WTC11 (cell line): Measurements from ENCODE around the gene RRAS. TPM values are rescaled to one million over a fixed set of nuclear protein-coding genes. Genes with fewer than 3 reads are reported as not detected.

Experiments
- ATAC-seq: fragments of 200-7000 bp; cut with Tn5 transposase; 2 replicates; pipeline ENCODE4 v1.10.0; 2021; ENCODE audit warnings: mild to moderate bottlenecking, moderate library complexity
- CTCF ChIA-PET: fragments of 300-600 bp; sonication (Branson Sonifier 250); formaldehyde crosslinking; loops from one replicate; lab custom pipeline; 2021; ENCODE audit warnings: antibody characterized with exemption; lab: Charles Lee
- POLR2A ChIA-PET: fragments of 350-600 bp; sonication (Branson Sonifier 250); formaldehyde crosslinking; loops from one replicate; lab custom pipeline; 2021; ENCODE audit warnings: antibody characterized with exemption; lab: Charles Lee
- DNase-seq: peaks from one replicate; pipeline ENCODE4 v3.0.0; 2021; ENCODE audit warnings: low spot score
- H3K27ac Mint-ChIP-seq: 2 replicates; pipeline ENCODE4 v1.8.0; 2021; ENCODE audit warnings: mixed read lengths
- H3K27me3 Mint-ChIP-seq: 2 replicates; pipeline ENCODE4 v1.8.0; 2021; ENCODE audit warnings: low read depth, mild to moderate bottlenecking, moderate library complexity, mixed read lengths
- H3K36me3 Mint-ChIP-seq: 2 replicates; pipeline ENCODE4 v1.8.0; 2021; ENCODE audit warnings: mixed read lengths
- H3K4me1 Mint-ChIP-seq: 2 replicates; pipeline ENCODE4 v1.8.0; 2022; ENCODE audit warnings: mixed read lengths
- H3K4me3 Mint-ChIP-seq: 2 replicates; pipeline ENCODE4 v1.8.0; 2021; ENCODE audit warnings: mild to moderate bottlenecking, moderate library complexity, mixed read lengths
- H3K9me3 Mint-ChIP-seq: 2 replicates; pipeline ENCODE4 v1.8.0; 2021; ENCODE audit warnings: mixed read lengths
- ATF1 ChIP-seq: sonication (generic); formaldehyde crosslinking; IDR thresholded peaks from 2 replicates; pipeline ENCODE4 v1.8.1; 2023; ENCODE audit warnings: mild to moderate bottlenecking, moderate library complexity, missing genetic modification reagents
- FOXJ3 ChIP-seq: sonication (generic); formaldehyde crosslinking; IDR thresholded peaks from 2 replicates; pipeline ENCODE4 v1.9.0; 2021; ENCODE audit warnings: missing genetic modification reagents, mild to moderate bottlenecking, borderline replicate concordance
- MYBL2 ChIP-seq: sonication (generic); formaldehyde crosslinking; IDR thresholded peaks from 2 replicates; pipeline ENCODE4 v1.8.1; 2023; ENCODE audit warnings: mild to moderate bottlenecking, moderate library complexity, missing genetic modification reagents
- NFATC4 ChIP-seq: fragments of 250-450 bp; sonication (Bioruptor Pico); IDR thresholded peaks from 2 replicates; pipeline ENCODE4 v1.9.0; 2021; ENCODE audit warnings: mild to moderate bottlenecking
- NR2C2 ChIP-seq: sonication (generic); formaldehyde crosslinking; IDR thresholded peaks from 2 replicates; pipeline ENCODE4 v1.8.0; 2022; ENCODE audit warnings: mild to moderate bottlenecking, missing genetic modification reagents
- PRRX2 ChIP-seq: fragments of 250-450 bp; sonication (Bioruptor Pico); IDR thresholded peaks from 2 replicates; pipeline ENCODE4 v1.8.0; 2021; ENCODE audit warnings: mild to moderate bottlenecking
- RORB ChIP-seq: fragments of 250-450 bp; sonication (Bioruptor Pico); IDR thresholded peaks from 2 replicates; pipeline ENCODE4 v1.9.0; 2021; ENCODE audit warnings: mild to moderate bottlenecking
- TEAD1 ChIP-seq: sonication (generic); formaldehyde crosslinking; IDR thresholded peaks from 2 replicates; pipeline ENCODE4 v1.8.0; 2022; ENCODE audit warnings: mild to moderate bottlenecking, missing genetic modification reagents
- ZNF396 ChIP-seq: fragments of 250-450 bp; sonication (Bioruptor Pico); IDR thresholded peaks from 2 replicates; pipeline ENCODE4 v1.8.0; 2021; ENCODE audit warnings: mild to moderate bottlenecking, moderate library complexity, borderline replicate concordance
- total RNA-seq: library from RNA; stranded (reverse); gene quantifications from 3 replicates; pipeline ENCODE4 v1.2.3, GENCODE V29; 2021
- TF ChIP-seq, protein P1 (sequence below): sonication (generic); formaldehyde crosslinking; IDR thresholded peaks from 2 replicates; pipeline ENCODE4 v1.8.1; 2023; ENCODE audit warnings: mild to moderate bottlenecking, missing genetic modification reagents, borderline replicate concordance
- TF ChIP-seq, protein P2 (sequence below): sonication (generic); formaldehyde crosslinking; IDR thresholded peaks from 2 replicates; pipeline ENCODE4 v1.8.0; 2022; ENCODE audit warnings: mild to moderate bottlenecking, missing genetic modification reagents
- TF ChIP-seq, protein P3 (sequence below): sonication (generic); formaldehyde crosslinking; IDR thresholded peaks from 2 replicates; pipeline ENCODE4 v1.8.0; 2023; ENCODE audit warnings: mild to moderate bottlenecking, missing genetic modification reagents
- TF ChIP-seq, protein P4 (sequence below): sonication (generic); formaldehyde crosslinking; IDR thresholded peaks from 2 replicates; pipeline ENCODE4 v1.8.1; 2023; ENCODE audit warnings: mild to moderate bottlenecking, missing genetic modification reagents, moderate library complexity

The RRAS gene
- total RNA-seq, 1 experiment from 2014 or later, result 11.4 TPM

DNA sequence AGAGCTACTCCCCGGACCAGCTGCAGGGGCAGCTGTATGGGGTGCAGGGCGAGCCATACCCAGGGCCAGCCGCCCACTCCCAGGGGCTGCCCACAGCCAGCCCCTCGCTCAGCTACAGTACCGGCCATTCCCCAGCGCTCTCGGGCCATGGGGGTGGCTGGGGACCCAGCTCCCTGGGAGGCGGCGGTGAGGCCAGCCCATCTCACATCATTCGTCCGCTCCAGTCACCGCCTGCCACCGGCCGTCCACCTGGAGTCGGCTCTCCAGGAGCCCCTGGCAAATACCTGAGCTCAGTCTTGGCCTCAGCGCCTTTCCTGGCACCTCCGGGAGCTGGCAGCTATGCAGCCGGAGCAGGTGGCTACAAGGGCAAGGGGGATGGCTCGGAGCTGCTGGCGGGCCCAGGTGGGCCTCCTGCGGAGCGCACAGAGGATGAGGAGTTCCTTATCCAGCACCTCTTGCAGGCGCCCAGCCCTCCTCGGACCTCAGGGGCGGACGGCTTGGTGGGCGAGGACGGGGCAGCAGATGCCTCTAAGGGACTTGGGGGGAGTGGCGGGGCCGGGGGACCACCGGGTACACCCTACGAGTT is 44.0 kb downstream of the RRAS start:
- ChIA-PET CTCF (interaction anchor here (0.8 to 1.6 kb wide), 2 partner anchors 11 to 26 kb away, joined by 3 to 5 read pairs; no protein-coding TSS in a partner anchor), POLR2A (no interaction called here)
- H3K36me3 Mint-ChIP-seq, result peaks cover 34% of the 10 kb centered on the region
- H3K27ac Mint-ChIP-seq, result no peak overlapping the region
- H3K27me3 Mint-ChIP-seq, result no peaks in the 10 kb centered on the region
- H3K9me3 Mint-ChIP-seq, result no peaks in the 10 kb centered on the region
- peaks cover 8% of the 10 kb centered on the region for H3K4me1 Mint-ChIP-seq
- no peak overlapping the region for H3K4me3 Mint-ChIP-seq
- no peak for DNase-seq
- TF ChIP-seq FOXJ3 (CRISPR knock-in tag), result no peak
- no peak for ATAC-seq

DNA sequence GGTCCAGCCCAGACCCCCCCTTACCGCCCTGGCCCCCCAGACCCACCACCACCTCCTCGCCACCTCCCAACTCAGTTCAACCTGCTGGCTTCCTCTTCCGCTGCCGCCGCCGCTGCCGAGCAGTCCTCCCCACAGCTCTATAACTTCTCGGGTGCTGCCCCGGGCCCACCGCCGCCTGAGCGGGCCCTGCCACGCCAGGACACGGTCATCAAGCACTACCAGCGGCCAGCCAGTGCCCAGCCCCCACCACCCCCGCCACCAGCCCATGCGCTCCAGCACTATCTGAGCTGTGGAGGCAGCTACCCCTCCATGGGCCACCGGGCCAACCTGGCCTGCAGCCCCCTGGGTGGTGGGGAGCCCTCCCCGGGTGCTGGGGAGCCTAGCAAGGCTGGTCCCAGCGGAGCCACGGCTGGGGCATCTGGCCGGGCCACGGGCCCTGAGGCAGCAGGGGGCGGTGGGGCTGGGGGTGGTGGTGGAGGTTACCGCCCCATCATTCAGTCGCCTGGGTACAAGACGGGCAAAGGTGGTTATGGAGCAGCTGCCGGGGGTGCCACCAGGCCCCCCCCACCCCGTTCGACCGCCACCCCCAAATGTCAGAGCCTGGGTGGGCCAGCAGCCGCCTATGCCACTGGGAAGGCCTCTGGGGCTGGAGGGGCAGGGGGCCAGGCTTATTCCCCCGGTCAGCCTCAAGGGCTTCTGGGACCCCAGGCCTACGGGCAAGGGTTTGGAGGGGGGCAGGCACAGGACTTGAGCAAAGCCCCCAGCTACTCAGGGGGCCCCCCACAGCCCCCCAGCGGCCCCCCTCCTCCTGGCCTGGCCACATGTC is 44.7 kb downstream of the RRAS start:
- CTCF ChIA-PET, result interaction anchor here (0.8 to 1.6 kb wide), 2 partner anchors 12 to 25 kb away, joined by 3 to 5 read pairs; no protein-coding TSS in a partner anchor
- POLR2A ChIA-PET, result no interaction called here
- DNase-seq (no peak), ATAC-seq (no peak)
- H3K4me1 Mint-ChIP-seq, result peaks cover 8% of the 10 kb centered on the region
- H3K4me3 Mint-ChIP-seq, result no peak overlapping the region
- H3K27ac Mint-ChIP-seq, result no peak overlapping the region
- no peaks in the 10 kb centered on the region for H3K9me3 Mint-ChIP-seq
- TF ChIP-seq, protein P1, sequence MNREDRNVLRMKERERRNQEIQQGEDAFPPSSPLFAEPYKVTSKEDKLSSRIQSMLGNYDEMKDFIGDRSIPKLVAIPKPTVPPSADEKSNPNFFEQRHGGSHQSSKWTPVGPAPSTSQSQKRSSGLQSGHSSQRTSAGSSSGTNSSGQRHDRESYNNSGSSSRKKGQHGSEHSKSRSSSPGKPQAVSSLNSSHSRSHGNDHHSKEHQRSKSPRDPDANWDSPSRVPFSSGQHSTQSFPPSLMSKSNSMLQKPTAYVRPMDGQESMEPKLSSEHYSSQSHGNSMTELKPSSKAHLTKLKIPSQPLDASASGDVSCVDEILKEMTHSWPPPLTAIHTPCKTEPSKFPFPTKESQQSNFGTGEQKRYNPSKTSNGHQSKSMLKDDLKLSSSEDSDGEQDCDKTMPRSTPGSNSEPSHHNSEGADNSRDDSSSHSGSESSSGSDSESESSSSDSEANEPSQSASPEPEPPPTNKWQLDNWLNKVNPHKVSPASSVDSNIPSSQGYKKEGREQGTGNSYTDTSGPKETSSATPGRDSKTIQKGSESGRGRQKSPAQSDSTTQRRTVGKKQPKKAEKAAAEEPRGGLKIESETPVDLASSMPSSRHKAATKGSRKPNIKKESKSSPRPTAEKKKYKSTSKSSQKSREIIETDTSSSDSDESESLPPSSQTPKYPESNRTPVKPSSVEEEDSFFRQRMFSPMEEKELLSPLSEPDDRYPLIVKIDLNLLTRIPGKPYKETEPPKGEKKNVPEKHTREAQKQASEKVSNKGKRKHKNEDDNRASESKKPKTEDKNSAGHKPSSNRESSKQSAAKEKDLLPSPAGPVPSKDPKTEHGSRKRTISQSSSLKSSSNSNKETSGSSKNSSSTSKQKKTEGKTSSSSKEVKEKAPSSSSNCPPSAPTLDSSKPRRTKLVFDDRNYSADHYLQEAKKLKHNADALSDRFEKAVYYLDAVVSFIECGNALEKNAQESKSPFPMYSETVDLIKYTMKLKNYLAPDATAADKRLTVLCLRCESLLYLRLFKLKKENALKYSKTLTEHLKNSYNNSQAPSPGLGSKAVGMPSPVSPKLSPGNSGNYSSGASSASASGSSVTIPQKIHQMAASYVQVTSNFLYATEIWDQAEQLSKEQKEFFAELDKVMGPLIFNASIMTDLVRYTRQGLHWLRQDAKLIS (CRISPR knock-in tag), result no peak
- TF ChIP-seq ZNF396, result no peak
- TF ChIP-seq, protein P2, sequence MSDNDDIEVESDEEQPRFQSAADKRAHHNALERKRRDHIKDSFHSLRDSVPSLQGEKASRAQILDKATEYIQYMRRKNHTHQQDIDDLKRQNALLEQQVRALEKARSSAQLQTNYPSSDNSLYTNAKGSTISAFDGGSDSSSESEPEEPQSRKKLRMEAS, result no peak
- TF ChIP-seq PRRX2 (CRISPR knock-in tag), result no peak
- TF ChIP-seq, protein P3, sequence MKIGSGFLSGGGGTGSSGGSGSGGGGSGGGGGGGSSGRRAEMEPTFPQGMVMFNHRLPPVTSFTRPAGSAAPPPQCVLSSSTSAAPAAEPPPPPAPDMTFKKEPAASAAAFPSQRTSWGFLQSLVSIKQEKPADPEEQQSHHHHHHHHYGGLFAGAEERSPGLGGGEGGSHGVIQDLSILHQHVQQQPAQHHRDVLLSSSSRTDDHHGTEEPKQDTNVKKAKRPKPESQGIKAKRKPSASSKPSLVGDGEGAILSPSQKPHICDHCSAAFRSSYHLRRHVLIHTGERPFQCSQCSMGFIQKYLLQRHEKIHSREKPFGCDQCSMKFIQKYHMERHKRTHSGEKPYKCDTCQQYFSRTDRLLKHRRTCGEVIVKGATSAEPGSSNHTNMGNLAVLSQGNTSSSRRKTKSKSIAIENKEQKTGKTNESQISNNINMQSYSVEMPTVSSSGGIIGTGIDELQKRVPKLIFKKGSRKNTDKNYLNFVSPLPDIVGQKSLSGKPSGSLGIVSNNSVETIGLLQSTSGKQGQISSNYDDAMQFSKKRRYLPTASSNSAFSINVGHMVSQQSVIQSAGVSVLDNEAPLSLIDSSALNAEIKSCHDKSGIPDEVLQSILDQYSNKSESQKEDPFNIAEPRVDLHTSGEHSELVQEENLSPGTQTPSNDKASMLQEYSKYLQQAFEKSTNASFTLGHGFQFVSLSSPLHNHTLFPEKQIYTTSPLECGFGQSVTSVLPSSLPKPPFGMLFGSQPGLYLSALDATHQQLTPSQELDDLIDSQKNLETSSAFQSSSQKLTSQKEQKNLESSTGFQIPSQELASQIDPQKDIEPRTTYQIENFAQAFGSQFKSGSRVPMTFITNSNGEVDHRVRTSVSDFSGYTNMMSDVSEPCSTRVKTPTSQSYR (CRISPR knock-in tag), result no peak
- TF ChIP-seq, protein P4, sequence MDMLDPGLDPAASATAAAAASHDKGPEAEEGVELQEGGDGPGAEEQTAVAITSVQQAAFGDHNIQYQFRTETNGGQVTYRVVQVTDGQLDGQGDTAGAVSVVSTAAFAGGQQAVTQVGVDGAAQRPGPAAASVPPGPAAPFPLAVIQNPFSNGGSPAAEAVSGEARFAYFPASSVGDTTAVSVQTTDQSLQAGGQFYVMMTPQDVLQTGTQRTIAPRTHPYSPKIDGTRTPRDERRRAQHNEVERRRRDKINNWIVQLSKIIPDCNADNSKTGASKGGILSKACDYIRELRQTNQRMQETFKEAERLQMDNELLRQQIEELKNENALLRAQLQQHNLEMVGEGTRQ, result no peak
- no peak for TF ChIP-seq NFATC4
- no peak for TF ChIP-seq TEAD1
- TF ChIP-seq MYBL2 (CRISPR knock-in tag), result no peak
- no peak for TF ChIP-seq RORB (CRISPR knock-in tag)
- TF ChIP-seq NR2C2 (CRISPR knock-in tag), result no peak
- no peak for TF ChIP-seq ATF1
- no peaks in the 10 kb centered on the region for H3K27me3 Mint-ChIP-seq
- H3K36me3 Mint-ChIP-seq, result peaks cover 30% of the 10 kb centered on the region
